ENCODE measurements around the gene DST.

GRCh38 chr6:56660381-56660730 lies 17.7 kb upstream of the DST start:
- TF ChIP-seq SUZ12 (IDR thresholded peaks at IDR 0.05; ENCODE audit: extremely low read depth, insufficient read depth, insufficient read length) (no peak), ZNF274 (IDR thresholded peaks at IDR 0.05; ENCODE audit: low read depth, low read length) (no peak), YY1 (IDR thresholded peaks at IDR 0.05; ENCODE audit: insufficient read depth, insufficient read length) (no peak)

All from NT2/D1 (cell line).